Caco-2 (cell line): ENCODE results near the gene BLOC1S1. TPM values are rescaled to one million over a fixed set of nuclear protein-coding genes. Genes with fewer than 3 reads are reported as not detected.

ENCODE experiments used
- BruUV-seq: library from RNA; stranded (reverse); fragments of 400-500 nt; replicated peaks from 2 replicates; lab custom pipeline; 2021; lab: Mats Ljungman, UMichigan
- CTCF ChIA-PET: fragments of 300-600 bp; sonication (Branson Sonifier 250); formaldehyde crosslinking; loops from one replicate; lab custom pipeline; 2022; ENCODE audit warnings: antibody characterized with exemption; lab: Charles Lee
- POLR2A ChIA-PET: fragments of 300-600 bp; sonication (Branson Sonifier 250); formaldehyde crosslinking; loops from one replicate; lab custom pipeline; 2022; ENCODE audit warnings: antibody characterized with exemption; lab: Charles Lee
- DNase-seq, 2 experiments: peaks; one replicate each; pipeline versions ENCODE4 v3.0.0 to v3.0.0-alpha.2; 2020 to 2022
- H3K27me3 ChIP-seq: replicated peaks from 2 replicates; pipeline ENCODE4 v1.6.0; 2011; ENCODE audit warnings: low read length; ENCODE audit not compliant: control insufficient read depth, insufficient read depth
- H3K36me3 ChIP-seq: 2 replicates; pipeline ENCODE4 v1.5.1; 2011; ENCODE audit warnings: low read length; ENCODE audit not compliant: control insufficient read depth, insufficient read depth
- H3K4me1 ChIP-seq: fragments of 250-450 bp; sonication (Bioruptor Pico); 2 replicates; pipeline ENCODE4 v1.5.1; 2020; ENCODE audit warnings: mild to moderate bottlenecking
- H3K4me3 ChIP-seq: 2 replicates; pipeline ENCODE4 v1.5.1; 2011; ENCODE audit warnings: low read depth, mild to moderate bottlenecking, control low read depth, low read length
- H3K9me3 ChIP-seq: fragments of 250-450 bp; sonication (Bioruptor Pico); 2 replicates; pipeline ENCODE4 v1.5.1; 2020; ENCODE audit warnings: mild to moderate bottlenecking, moderate library complexity
- H3K27ac Mint-ChIP-seq: one replicate; pipeline ENCODE4 v1.8.0; 2022; ENCODE audit warnings: mixed read lengths; ENCODE audit not compliant: unreplicated experiment
- H3K27me3 Mint-ChIP-seq: one replicate; pipeline ENCODE4 v1.8.0; 2022; ENCODE audit warnings: mixed read lengths; ENCODE audit not compliant: insufficient read depth, unreplicated experiment
- H3K36me3 Mint-ChIP-seq: one replicate; pipeline ENCODE4 v1.8.0; 2022; ENCODE audit warnings: mild to moderate bottlenecking, mixed read lengths; ENCODE audit not compliant: insufficient read depth, unreplicated experiment
- H3K4me1 Mint-ChIP-seq: one replicate; pipeline ENCODE4 v1.8.0; 2022; ENCODE audit warnings: low read depth, mixed read lengths; ENCODE audit not compliant: unreplicated experiment
- H3K4me3 Mint-ChIP-seq: one replicate; pipeline ENCODE4 v1.8.0; 2022; ENCODE audit warnings: mild to moderate bottlenecking, moderate library complexity, mixed read lengths; ENCODE audit not compliant: unreplicated experiment
- H3K9me3 Mint-ChIP-seq: one replicate; pipeline ENCODE4 v1.8.0; 2022; ENCODE audit warnings: mixed read lengths; ENCODE audit not compliant: unreplicated experiment
- CTCF ChIP-seq, 2 experiments: fragments of 200-600 bp in 1 of 2; IDR thresholded peaks; 1 replicate in 1 of 2; 2 replicates in 1 of 2; pipeline versions ENCODE4 v1.5.1 to v1.8.0; 2011 to 2022; ENCODE audit warnings: antibody characterized with exemption in 1 of 2, control low read depth in 1 of 2, inconsistent platforms in 1 of 2, low read depth in 1 of 2, low read length in 1 of 2, mild to moderate bottlenecking in 1 of 2, moderate library complexity in 1 of 2; ENCODE audit not compliant: insufficient read depth in 1 of 2, severe bottlenecking in 1 of 2, unreplicated experiment in 1 of 2
- intact Hi-C: fragments of 100-400 bp; cut with micrococcal nuclease; formaldehyde crosslinking; loops from one replicate; pipeline ENCODE4 v1.10.0; 2022; ENCODE audit not compliant: unreplicated experiment
- total RNA-seq: library from RNA; stranded (reverse); gene quantifications from 2 replicates; pipeline ENCODE4 v1.2.3, GENCODE V29; 2022

Gene BLOC1S1
- total RNA-seq, 1 experiment from 2014 or later = 73.7 TPM

GRCh38 chr12:55706568-55707218, 9.2 kb upstream of the BLOC1S1 start:
- Histone ChIP-seq H3K36me3 (no peaks in the 10 kb centered on the region), H3K9me3 (no peaks in the 10 kb centered on the region), H3K27me3 (no peaks in the 10 kb centered on the region), H3K4me1 (peaks cover 37% of the 10 kb centered on the region), H3K4me3 (peak overlapping the region; percentile 78)
- Mint-ChIP-seq H3K4me1 (peaks cover 18% of the 10 kb centered on the region), H3K9me3 (no peaks in the 10 kb centered on the region), H3K36me3 (no peaks in the 10 kb centered on the region), H3K27ac (no peak overlapping the region), H3K27me3 (peaks cover 12% of the 10 kb centered on the region), H3K4me3 (peak overlapping the region; percentile 78)
- CTCF ChIA-PET = interaction anchor here (0.7 to 3.5 kb wide), 8 partner anchors 9 to 111 kb away, joined by 3 to 41 read pairs (median 3); partner anchors contain the start of genes BLOC1S1, ORMDL2, RDH5 and SARNP
- BruUV-seq = no TSS peak
- intact Hi-C loops = no loop called here
- POLR2A ChIA-PET = interaction anchor here (0.5 to 1.0 kb wide), 2 partner anchors 321 to 397 kb away, joined by 3 to 12 read pairs; partner anchors contain the start of gene PA2G4
- TF ChIP-seq CTCF (IDR thresholded peaks at IDR 0.05; ENCODE audit: insufficient read depth in 1 of 2, low read depth in 1 of 2, low read length in 1 of 2, severe bottlenecking in 1 of 2, unreplicated experiment in 1 of 2) = no peak
- DNase-seq = no peak

GRCh38 chr12:55707219-55707671, 8.6 kb upstream of the BLOC1S1 start:
- no peaks in the 10 kb centered on the region for H3K36me3 Mint-ChIP-seq
- TF ChIP-seq CTCF (IDR thresholded peaks at IDR 0.05; ENCODE audit: insufficient read depth in 1 of 2, low read depth in 1 of 2, low read length in 1 of 2, severe bottlenecking in 1 of 2, unreplicated experiment in 1 of 2) = no peak
- BruUV-seq = TSS peak; percentile 30
- H3K9me3 ChIP-seq = no peaks in the 10 kb centered on the region
- peak overlapping the region; percentile 78 for H3K4me3 ChIP-seq
- no peaks in the 10 kb centered on the region for H3K36me3 ChIP-seq
- peaks cover 18% of the 10 kb centered on the region for H3K4me1 Mint-ChIP-seq
- H3K4me3 Mint-ChIP-seq = peak overlapping the region; percentile 78
- peaks cover 15% of the 10 kb centered on the region for H3K27me3 Mint-ChIP-seq
- CTCF ChIA-PET = interaction anchor here (0.6 to 3.5 kb wide), 6 partner anchors 11 to 72 kb away, joined by 3 to 41 read pairs (median 4); partner anchors contain the start of gene RDH5
- DNase-seq = peak in 1 of 2 experiments; percentile 35
- H3K9me3 Mint-ChIP-seq = no peaks in the 10 kb centered on the region
- H3K4me1 ChIP-seq = peaks cover 37% of the 10 kb centered on the region
- H3K27ac Mint-ChIP-seq = no peak overlapping the region
- intact Hi-C loops = no loop called here
- no peaks in the 10 kb centered on the region for H3K27me3 ChIP-seq
- POLR2A ChIA-PET = interaction anchor here (1.0 kb wide), 1 partner anchor 397 kb away, joined by 3 read pairs; the partner anchor contains the start of gene PA2G4

GRCh38 chr12:55707841-55708694, 7.8 kb upstream of the BLOC1S1 start, which contains the start of gene ITGA7:
Gene ITGA7 (minus strand): TSS chr12:55707904. CDS start chr12:55707682, 222 bp downstream.
- Mint-ChIP-seq H3K27me3 (peaks cover 18% of the 10 kb centered on the region), H3K4me1 (peaks cover 18% of the 10 kb centered on the region), H3K36me3 (no peaks in the 10 kb centered on the region), H3K4me3 (peak within 1 kb of the TSS; percentile 78), H3K27ac (no peak within 1 kb of the TSS), H3K9me3 (no peaks in the 10 kb centered on the region)
- DNase-seq = peak; percentile 76 to 86
- intact Hi-C loops = loop anchor here (1.0 kb wide), 1 partner anchor 8 kb away; the partner anchor contains the start of gene BLOC1S1
- POLR2A ChIA-PET = interaction anchor here (1.0 kb wide), 1 partner anchor 396 kb away, joined by 3 read pairs; the partner anchor contains the start of gene PA2G4
- no peaks in the 10 kb centered on the region for H3K36me3 ChIP-seq
- no TSS peak for BruUV-seq
- H3K27me3 ChIP-seq = no peaks in the 10 kb centered on the region
- TF ChIP-seq CTCF (IDR thresholded peaks at IDR 0.05; ENCODE audit: insufficient read depth in 1 of 2, low read depth in 1 of 2, low read length in 1 of 2, severe bottlenecking in 1 of 2, unreplicated experiment in 1 of 2) = no peak
- H3K4me1 ChIP-seq = peaks cover 37% of the 10 kb centered on the region
- H3K4me3 ChIP-seq = peak within 1 kb of the TSS; percentile 78
- no peaks in the 10 kb centered on the region for H3K9me3 ChIP-seq
- CTCF ChIA-PET = interaction anchor here (0.6 to 3.5 kb wide), 4 partner anchors 12 to 73 kb away, joined by 3 to 41 read pairs (median 6); partner anchors contain the start of gene RDH5
